SJSA1 (cell line): Measurements from ENCODE around the gene LRP6. TPM values are rescaled to one million over a fixed set of nuclear protein-coding genes. Genes with fewer than 3 reads are reported as not detected.
"Not testable (repeated sequence)": the region's sequence is repeated elsewhere in the genome, so short reads cannot be mapped to it uniquely, and the experiment has no call there.

Source experiments
- DNase-seq, 2 experiments: peaks; one replicate each; pipeline ENCODE4 v3.0.0-alpha.2; 2015 to 2020; ENCODE audit warnings: low spot score in 2 of 2, low read depth in 1 of 2
- H3K27ac ChIP-seq: fragments of 250-450 bp; sonication (Bioruptor Pico); 2 replicates; pipeline ENCODE4 v1.5.1; 2020; ENCODE audit warnings: mild to moderate bottlenecking, moderate library complexity
- H3K27me3 ChIP-seq: fragments of 250-450 bp; sonication (Bioruptor Pico); replicated peaks from 2 replicates; pipeline ENCODE4 v1.5.1; 2020; ENCODE audit warnings: mild to moderate bottlenecking, moderate library complexity
- H3K36me3 ChIP-seq: fragments of 250-450 bp; sonication (Bioruptor Pico); 2 replicates; pipeline ENCODE4 v1.5.1; 2020; ENCODE audit warnings: mild to moderate bottlenecking
- H3K4me1 ChIP-seq: fragments of 250-450 bp; sonication (Bioruptor Pico); replicated peaks from 2 replicates; pipeline ENCODE4 v1.6.1; 2021; ENCODE audit warnings: mild to moderate bottlenecking
- H3K4me3 ChIP-seq: fragments of 250-450 bp; sonication (Bioruptor Pico); 2 replicates; pipeline ENCODE4 v1.5.1; 2020; ENCODE audit warnings: mild to moderate bottlenecking
- H3K9me3 ChIP-seq: fragments of 250-450 bp; sonication (Bioruptor Pico); replicated peaks from 2 replicates; pipeline ENCODE4 v1.5.1; 2020; ENCODE audit warnings: mild to moderate bottlenecking
- total RNA-seq: library from RNA; depleted of rRNA; stranded (reverse); fragments of >200 nt; shearing (Covaris generic); gene quantifications from 2 replicates; pipeline ENCODE4 v1.2.3, GENCODE V29; 2014

Gene LRP6
- total RNA-seq, 1 experiment from 2014 or later = 31.3 TPM

DNA sequence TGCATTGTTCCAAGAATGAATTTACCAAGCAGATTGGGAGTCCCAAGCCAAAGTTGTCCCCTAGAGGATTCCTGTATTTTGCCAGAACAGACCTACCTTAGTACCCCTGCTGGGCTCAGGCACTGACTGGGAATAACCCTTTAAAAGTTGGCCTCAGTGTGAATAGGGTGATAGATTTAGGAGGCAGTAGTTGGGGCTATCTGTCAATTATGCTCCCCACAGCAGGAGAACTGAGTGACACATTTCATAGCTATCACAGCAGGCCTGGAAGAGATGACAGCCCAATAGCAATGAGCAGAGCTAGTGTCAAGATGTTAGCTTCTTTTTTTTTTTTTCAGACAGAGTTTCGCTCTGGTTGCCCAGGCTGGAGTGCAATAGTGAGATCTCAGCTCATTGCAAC lies 14.3 kb upstream of the LRP6 start:
- no peak overlapping the region for H3K27ac ChIP-seq
- DNase-seq = no peak
- no peaks in the 10 kb centered on the region for H3K27me3 ChIP-seq
- H3K9me3 ChIP-seq = peaks cover 7% of the 10 kb centered on the region
- H3K4me3 ChIP-seq = no peak overlapping the region
- peaks cover 30% of the 10 kb centered on the region for H3K4me1 ChIP-seq
- no peaks in the 10 kb centered on the region for H3K36me3 ChIP-seq

GRCh38 chr12:12278899-12279298 lies 12.1 kb upstream of the LRP6 start:
- Histone ChIP-seq H3K4me3 (no peak overlapping the region), H3K9me3 (peaks cover 7% of the 10 kb centered on the region), H3K36me3 (no peaks in the 10 kb centered on the region), H3K27me3 (no peaks in the 10 kb centered on the region), H3K4me1 (peaks cover 31% of the 10 kb centered on the region), H3K27ac (no peak overlapping the region)
- DNase-seq = no peak

DNA sequence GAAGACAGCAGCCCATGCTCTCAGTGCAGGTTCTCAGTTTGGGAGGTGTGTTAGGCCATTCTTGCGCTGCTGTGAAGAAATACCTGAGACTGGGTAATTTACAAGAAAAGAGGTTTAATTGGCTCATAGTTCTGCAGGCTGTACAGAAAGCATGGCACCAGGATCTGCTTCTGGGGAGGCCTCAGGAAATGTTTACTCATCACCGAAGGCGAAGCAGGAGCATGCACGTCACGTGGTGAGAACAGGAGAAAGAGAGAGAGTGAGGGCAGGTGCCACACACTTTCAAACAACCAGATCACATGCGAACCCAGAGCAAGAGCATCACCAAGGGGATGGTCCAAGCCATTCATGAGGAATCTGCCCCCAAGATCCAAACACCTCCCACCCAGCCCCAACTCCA lies 9.0 kb upstream of the LRP6 start:
- Histone ChIP-seq H3K27ac (no peak overlapping the region), H3K4me3 (no peak overlapping the region), H3K27me3 (no peaks in the 10 kb centered on the region), H3K36me3 (no peaks in the 10 kb centered on the region), H3K9me3 (peaks cover 7% of the 10 kb centered on the region), H3K4me1 (peaks cover 31% of the 10 kb centered on the region)
- DNase-seq = no peak

- no peaks in the 10 kb centered on the region for H3K36me3 ChIP-seq
- H3K4me1 ChIP-seq = peaks cover 27% of the 10 kb centered on the region
- DNase-seq = peak; percentile 71 to 73
- no peak overlapping the region for H3K4me3 ChIP-seq
- peaks cover 5% of the 10 kb centered on the region for H3K9me3 ChIP-seq
- H3K27ac ChIP-seq = peak overlapping the region; percentile 90
- H3K27me3 ChIP-seq = no peaks in the 10 kb centered on the region
Observed at GRCh38 chr12:12273291-12273957, 6.6 kb upstream of the LRP6 start.

DNA sequence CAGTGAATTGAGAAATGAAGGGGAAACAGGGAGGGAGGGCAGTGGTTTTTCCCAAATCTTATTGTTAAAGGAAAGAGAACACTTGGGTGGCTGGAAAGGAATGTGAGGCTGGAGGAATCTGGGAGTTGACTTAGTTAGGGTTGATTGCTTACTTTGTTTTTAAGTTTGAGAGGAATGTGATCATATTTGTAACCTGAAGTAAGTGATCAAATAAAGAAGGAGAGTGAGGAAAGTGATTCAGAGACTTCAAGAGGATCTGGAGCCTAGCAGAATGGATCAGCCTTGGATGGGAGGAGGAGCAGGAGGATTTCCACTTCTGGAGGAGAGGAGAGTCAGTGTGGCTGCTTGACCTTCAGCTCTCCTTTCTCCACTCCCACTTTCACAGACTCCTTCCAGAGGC lies 6.0 kb upstream of the LRP6 start:
- Histone ChIP-seq H3K4me3 (no peak overlapping the region), H3K4me1 (peaks cover 29% of the 10 kb centered on the region), H3K36me3 (no peaks in the 10 kb centered on the region), H3K27ac (peak overlapping the region; percentile 90), H3K9me3 (peaks cover 5% of the 10 kb centered on the region), H3K27me3 (no peaks in the 10 kb centered on the region)
- DNase-seq = peak; percentile 70 to 91

- no peak for DNase-seq
- no peak overlapping the region for H3K4me3 ChIP-seq
- H3K27me3 ChIP-seq = no peaks in the 10 kb centered on the region
- H3K36me3 ChIP-seq = 0 out of 2 replicates have a peak, but pooled peaks cover 3% of the 10 kb centered on the region
- H3K27ac ChIP-seq = no peak overlapping the region
- peaks cover 24% of the 10 kb centered on the region for H3K4me1 ChIP-seq
- no peaks in the 10 kb centered on the region for H3K9me3 ChIP-seq
Observed at GRCh38 chr12:12270226-12270625, 3.4 kb upstream of the LRP6 start.

- Histone ChIP-seq H3K36me3 (0 out of 2 replicates have a peak, but pooled peaks cover 3% of the 10 kb centered on the region), H3K27me3 (no peaks in the 10 kb centered on the region), H3K4me3 (peak overlapping the region; percentile 76), H3K4me1 (peaks cover 15% of the 10 kb centered on the region), H3K27ac (peak overlapping the region; percentile 100), H3K9me3 (no peaks in the 10 kb centered on the region)
- DNase-seq = no peak
Observed at GRCh38 chr12:12267742-12268200, 927 bp upstream of the LRP6 start.

GRCh38 chr12:12266389-12266872 lies 413 bp downstream of the LRP6 start:
- peak overlapping the region; percentile 100 for H3K27ac ChIP-seq
- DNase-seq = no peak
- no peaks in the 10 kb centered on the region for H3K27me3 ChIP-seq
- peaks cover 9% of the 10 kb centered on the region for H3K4me1 ChIP-seq
- H3K36me3 ChIP-seq = 0 out of 2 replicates have a peak, but pooled peaks cover 3% of the 10 kb centered on the region
- peak overlapping the region; percentile 76 for H3K4me3 ChIP-seq
- H3K9me3 ChIP-seq = no peaks in the 10 kb centered on the region

DNA sequence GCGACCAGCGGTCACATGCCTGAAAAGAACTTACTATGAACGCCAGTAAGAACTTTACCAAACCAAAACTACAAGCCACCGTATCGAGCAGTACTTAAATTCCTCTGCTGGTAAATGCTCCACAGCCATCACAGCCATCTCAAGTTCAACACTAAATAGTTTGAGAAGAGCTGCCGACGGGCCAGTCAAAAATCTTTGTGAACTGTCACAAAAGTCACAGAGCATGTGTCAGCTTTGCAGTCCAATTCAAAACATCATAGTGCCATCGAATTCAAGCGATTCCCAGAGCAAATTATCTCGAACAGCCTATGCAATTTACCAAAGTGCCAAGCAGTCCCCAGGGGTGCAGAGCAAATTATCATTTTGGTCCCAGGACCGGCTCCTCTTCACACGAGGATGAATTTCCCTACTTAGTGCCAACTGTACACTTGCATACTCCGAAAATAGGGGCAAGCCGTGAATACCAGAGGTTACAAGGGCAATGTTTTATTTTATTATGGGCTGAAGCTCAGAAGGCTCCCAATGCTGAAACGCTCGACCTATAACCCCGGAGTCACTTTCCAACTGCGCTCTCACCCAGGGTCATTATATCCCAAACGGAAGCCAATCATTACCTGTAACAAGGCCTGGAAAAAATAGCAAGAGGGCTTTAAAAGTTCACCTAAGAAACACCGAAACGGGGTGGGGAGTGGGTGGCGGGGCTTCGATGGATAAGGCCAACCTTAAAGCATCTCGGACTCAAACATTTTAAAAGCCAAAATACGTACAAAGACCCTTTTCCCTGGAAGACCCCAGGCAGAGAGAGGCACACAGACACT lies 1.1 kb downstream of the LRP6 start:
- H3K27ac ChIP-seq = peak overlapping the region; percentile 100; the same call in 1 of the 2 replicates
- H3K36me3 ChIP-seq = 0 out of 2 replicates have a peak, but pooled peaks cover 3% of the 10 kb centered on the region
- peaks cover 9% of the 10 kb centered on the region for H3K4me1 ChIP-seq
- H3K9me3 ChIP-seq = no peaks in the 10 kb centered on the region
- H3K27me3 ChIP-seq = no peaks in the 10 kb centered on the region
- peak overlapping the region; percentile 76 for H3K4me3 ChIP-seq
- peak in 1 of 2 experiments; percentile 36 for DNase-seq

DNA sequence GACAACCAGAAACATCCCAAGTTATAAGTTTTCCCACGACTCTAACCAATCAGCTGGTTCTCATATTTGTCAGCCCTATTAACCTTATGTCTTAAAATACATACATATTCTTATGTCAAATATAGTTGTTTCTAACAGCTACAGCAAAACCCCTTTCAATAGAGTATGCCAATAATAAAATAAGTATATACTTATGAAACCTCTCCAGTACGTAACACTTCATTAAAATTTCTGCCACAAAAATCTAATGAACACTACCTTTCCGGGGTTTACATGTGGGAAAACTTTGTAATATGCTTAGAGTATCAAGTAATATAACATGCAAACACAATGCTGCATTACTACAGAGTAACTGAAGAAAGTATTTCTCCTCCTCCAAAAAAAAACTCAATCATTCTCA lies 1.8 kb downstream of the LRP6 start:
- Histone ChIP-seq H3K9me3 (no peaks in the 10 kb centered on the region), H3K4me3 (peak overlapping the region; percentile 76), H3K27me3 (no peaks in the 10 kb centered on the region), H3K4me1 (peaks cover 9% of the 10 kb centered on the region), H3K27ac (no peak overlapping the region), H3K36me3 (0 out of 2 replicates have a peak, but pooled peaks cover 3% of the 10 kb centered on the region)
- no peak for DNase-seq

- Histone ChIP-seq H3K36me3 (0 out of 2 replicates have a peak, but pooled peaks cover 3% of the 10 kb centered on the region), H3K27ac (no peak overlapping the region), H3K4me3 (no peak overlapping the region), H3K9me3 (no peaks in the 10 kb centered on the region), H3K27me3 (no peaks in the 10 kb centered on the region), H3K4me1 (peaks cover 9% of the 10 kb centered on the region)
- DNase-seq = no peak
Observed at GRCh38 chr12:12263909-12264308, 2.9 kb downstream of the LRP6 start.

DNA sequence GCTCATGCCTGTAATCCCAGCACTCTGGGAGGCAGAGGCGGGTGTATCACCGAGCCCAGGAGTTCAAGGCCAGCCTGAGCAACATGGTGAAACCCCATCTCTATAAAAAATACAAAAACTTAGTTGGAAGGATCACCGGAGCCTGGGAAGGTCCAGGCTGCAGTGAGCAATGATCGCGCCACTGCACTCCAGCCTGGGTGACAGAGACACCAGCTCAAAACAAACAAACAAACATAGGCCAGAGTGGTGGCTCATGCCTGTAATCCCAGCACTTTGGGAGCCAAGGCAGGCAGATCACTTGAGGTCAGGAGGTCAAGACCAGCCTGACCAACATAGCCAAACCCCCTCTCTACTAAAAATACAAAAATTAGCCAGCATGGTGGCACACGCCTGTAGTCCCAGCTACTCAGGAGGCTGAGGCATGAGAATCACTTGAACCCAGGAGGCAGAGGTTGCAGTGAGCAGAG lies 10.5 kb downstream of the LRP6 start:
- H3K27ac ChIP-seq, H3K9me3 ChIP-seq, DNase-seq, H3K27me3 ChIP-seq, H3K36me3 ChIP-seq, H3K4me3 ChIP-seq: not testable (repeated sequence)
- peaks cover 24% of the 10 kb centered on the region for H3K4me1 ChIP-seq

DNA sequence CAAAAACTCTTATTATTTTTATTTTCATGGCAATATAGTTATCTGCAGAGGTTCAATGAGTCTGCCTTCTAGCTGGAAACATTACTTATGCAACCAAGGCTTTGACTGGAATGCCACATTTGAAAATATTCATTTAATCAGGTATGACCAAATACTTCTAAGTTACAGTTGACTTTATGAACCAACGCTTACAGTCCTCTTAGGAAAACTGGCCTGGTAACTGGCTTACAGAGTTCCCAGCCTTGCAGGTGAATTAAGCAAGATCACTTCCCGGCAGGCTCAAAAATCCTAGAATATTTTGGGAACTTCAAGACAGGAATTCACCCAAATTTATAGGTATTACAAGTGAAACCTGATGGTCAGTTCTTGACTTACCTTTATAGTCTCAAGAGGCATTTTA lies 12.3 kb downstream of the LRP6 start:
- H3K4me3 ChIP-seq = no peak overlapping the region
- H3K27me3 ChIP-seq = no peaks in the 10 kb centered on the region
- DNase-seq = no peak
- no peaks in the 10 kb centered on the region for H3K9me3 ChIP-seq
- peaks cover 9% of the 10 kb centered on the region for H3K36me3 ChIP-seq
- H3K27ac ChIP-seq = no peak overlapping the region
- peaks cover 24% of the 10 kb centered on the region for H3K4me1 ChIP-seq
